H1 (cell line): ENCODE results near the gene ADAMTS9. TPM values are rescaled to one million over a fixed set of nuclear protein-coding genes. Genes with fewer than 3 reads are reported as not detected.

ENCODE experiments used
- CTCF ChIA-PET: fragments of 300-600 bp; sonication (Branson Sonifier 250); formaldehyde crosslinking; loops from one replicate; lab custom pipeline; 2021; ENCODE audit not compliant: partially characterized antibody; lab: Charles Lee
- POLR2A ChIA-PET: fragments of 300-600 bp; sonication (Branson Sonifier 250); formaldehyde crosslinking; loops from one replicate; lab custom pipeline; 2021; ENCODE audit warnings: inconsistent platforms; ENCODE audit not compliant: partially characterized antibody; lab: Charles Lee
- DNase-seq, 2 experiments: peaks; one replicate each; pipeline versions ENCODE4 v3.0.0 to v3.0.0-alpha.2; 2010 to 2022; ENCODE audit warnings: low spot score in 2 of 2, low read depth in 1 of 2, mixed read lengths in 1 of 2
- FAIRE-seq: peaks from 2 replicates; lab custom pipeline; 2011; peaks lifted over from hg19 to GRCh38; lab: Jason Lieb, UNC
- H2AFZ ChIP-seq: 2 replicates; pipeline ENCODE4 v1.8.1; 2012; ENCODE audit warnings: low read length, inconsistent platforms
- H2AK5ac ChIP-seq: 2 replicates; pipeline ENCODE4 v1.6.1; 2013; ENCODE audit warnings: low read depth, low read length
- H2BK120ac ChIP-seq: replicated peaks from 2 replicates; pipeline ENCODE3; 2013; ENCODE audit warnings: low read depth, low read length, inconsistent platforms
- H2BK12ac ChIP-seq: 2 replicates; pipeline ENCODE4 v1.6.1; 2013; ENCODE audit warnings: low read depth, low read length
- H2BK15ac ChIP-seq: 2 replicates; pipeline ENCODE4 v1.6.1; 2013; ENCODE audit warnings: low read length
- H2BK20ac ChIP-seq: 2 replicates; pipeline ENCODE4 v1.6.1; 2013; ENCODE audit warnings: low read length
- H2BK5ac ChIP-seq: 2 replicates; pipeline ENCODE4 v1.6.1; 2013; ENCODE audit warnings: low read depth, low read length
- H3K14ac ChIP-seq: 2 replicates; pipeline ENCODE4 v1.6.1; 2013; ENCODE audit warnings: inconsistent platforms; ENCODE audit not compliant: insufficient read length
- H3K18ac ChIP-seq: 2 replicates; pipeline ENCODE4 v1.6.1; 2013; ENCODE audit warnings: low read length; ENCODE audit errors: extremely low read depth
- H3K23ac ChIP-seq: 2 replicates; pipeline ENCODE4 v1.6.1; 2013; ENCODE audit warnings: inconsistent platforms; ENCODE audit not compliant: insufficient read length
- H3K23me2 ChIP-seq: 2 replicates; pipeline ENCODE4 v1.6.1; 2013; ENCODE audit warnings: low read depth, low read length
- H3K27ac ChIP-seq: 2 replicates; pipeline ENCODE4 v1.6.1; 2011; ENCODE audit warnings: low read depth, low read length, inconsistent platforms
- H3K27me3 ChIP-seq, 4 experiments: replicated peaks in 1 of 4; 1 replicate in 1 of 4; 2 replicates in 3 of 4; pipeline versions ENCODE4 v1.6.1 to v1.8.1; 2011 to 2013; ENCODE audit warnings: low read length in 3 of 4, mild to moderate bottlenecking in 3 of 4, inconsistent platforms in 2 of 4, mixed read lengths in 2 of 4, moderate library complexity in 1 of 4; ENCODE audit not compliant: control insufficient read depth in 3 of 4, insufficient read depth in 3 of 4; ENCODE audit errors: extremely low read depth in 1 of 4
- H3K36me3 ChIP-seq, 4 experiments: 2 replicates each; pipeline versions ENCODE4 v1.6.1 to v1.8.1; 2011 to 2013; ENCODE audit warnings: mild to moderate bottlenecking in 4 of 4, low read length in 3 of 4, moderate library complexity in 2 of 4, control low read depth in 1 of 4, inconsistent platforms in 1 of 4; ENCODE audit not compliant: insufficient read depth in 4 of 4, control insufficient read depth in 2 of 4
- H3K4ac ChIP-seq: replicated peaks from 2 replicates; pipeline ENCODE3; 2013; ENCODE audit warnings: low read length, low read depth, mixed read lengths, inconsistent platforms; ENCODE audit not compliant: insufficient read length
- H3K4me1 ChIP-seq, 4 experiments: replicated peaks in 1 of 4; 1 replicate in 1 of 4; 2 replicates in 3 of 4; pipeline versions ENCODE4 v1.6.1 to v1.8.1; 2011 to 2013; ENCODE audit warnings: low read length in 3 of 4, inconsistent platforms in 2 of 4, mixed read lengths in 1 of 4; ENCODE audit not compliant: insufficient read depth in 4 of 4, control insufficient read depth in 3 of 4
- H3K4me2 ChIP-seq, 2 experiments: 2 replicates each; pipeline versions ENCODE4 v1.6.1 to v1.8.1; 2011 to 2013; ENCODE audit warnings: low read depth in 2 of 2, low read length in 2 of 2, control low read depth in 1 of 2, inconsistent platforms in 1 of 2, mild to moderate bottlenecking in 1 of 2; ENCODE audit not compliant: insufficient read depth in 1 of 2
- H3K4me3 ChIP-seq, 4 experiments: fragments of 200-600, 300-600 bp in 1 of 4; sonication (generic), shearing (Covaris generic), sonication (Bioruptor Twin) in 1 of 4; 2 replicates each; pipeline versions ENCODE4 v1.5.1 to v1.8.1; 2011 to 2016; ENCODE audit warnings: low read length in 4 of 4, low read depth in 3 of 4, control low read depth in 2 of 4, inconsistent platforms in 2 of 4, mild to moderate bottlenecking in 2 of 4, mixed read lengths in 1 of 4, moderate library complexity in 1 of 4; ENCODE audit not compliant: insufficient read depth in 2 of 4; ENCODE audit errors: extremely low read depth in 1 of 4
- H3K56ac ChIP-seq: replicated peaks from 2 replicates; pipeline ENCODE3; 2013; ENCODE audit warnings: low read depth, mild to moderate bottlenecking, mixed read lengths, low read length, inconsistent platforms; ENCODE audit not compliant: insufficient read length
- H3K79me1 ChIP-seq: 2 replicates; pipeline ENCODE4 v1.6.1; 2013; ENCODE audit warnings: low read depth, low read length, control low read depth
- H3K79me2 ChIP-seq, 2 experiments: 2 replicates each; pipeline versions ENCODE4 v1.6.1 to v1.8.1; 2012 to 2013; ENCODE audit warnings: low read length in 2 of 2, mild to moderate bottlenecking in 2 of 2, inconsistent platforms in 1 of 2; ENCODE audit not compliant: insufficient read depth in 2 of 2, control insufficient read depth in 1 of 2
- H3K9ac ChIP-seq, 4 experiments: replicated peaks in 1 of 4; 1 replicate in 1 of 4; 2 replicates in 3 of 4; pipeline versions ENCODE4 v1.6.1 to v1.8.1; 2011 to 2013; ENCODE audit warnings: low read depth in 3 of 4, low read length in 3 of 4, control low read depth in 2 of 4, mild to moderate bottlenecking in 2 of 4, moderate library complexity in 2 of 4, inconsistent platforms in 1 of 4; ENCODE audit errors: extremely low read depth in 1 of 4
- H3K9me3 ChIP-seq, 2 experiments: 2 replicates each; pipeline versions ENCODE4 v1.6.1 to v1.8.1; 2012 to 2013; ENCODE audit warnings: mild to moderate bottlenecking in 2 of 2, moderate library complexity in 2 of 2, control low read depth in 1 of 2, inconsistent platforms in 1 of 2, low read depth in 1 of 2, low read length in 1 of 2, mixed read lengths in 1 of 2; ENCODE audit not compliant: insufficient read depth in 2 of 2
- H4K20me1 ChIP-seq, 2 experiments: replicated peaks in 1 of 2; 2 replicates each; pipeline versions ENCODE3 to v1.8.1; 2011 to 2013; ENCODE audit warnings: inconsistent platforms in 2 of 2, low read length in 2 of 2, mild to moderate bottlenecking in 1 of 2; ENCODE audit not compliant: insufficient read depth in 2 of 2, control insufficient read depth in 1 of 2
- H4K5ac ChIP-seq: 2 replicates; pipeline ENCODE4 v1.6.1; 2013; ENCODE audit warnings: low read length, low read depth, mixed read lengths, inconsistent platforms; ENCODE audit not compliant: insufficient read length
- H4K8ac ChIP-seq: 2 replicates; pipeline ENCODE4 v1.8.0; 2013; ENCODE audit warnings: mild to moderate bottlenecking, moderate library complexity, low read length, inconsistent platforms; ENCODE audit not compliant: insufficient read depth; ENCODE audit errors: extremely low read depth
- H4K91ac ChIP-seq: replicated peaks from 2 replicates; pipeline ENCODE3; 2013; ENCODE audit warnings: low read length, mixed read lengths, inconsistent platforms; ENCODE audit not compliant: insufficient read length
- SP1 ChIP-seq: IDR thresholded peaks from 2 replicates; pipeline ENCODE4 v1.6.1; 2011; ENCODE audit warnings: low read depth, low read length
- WGBS, 2 experiments: shearing (Covaris generic) in 1 of 2; methylation state at CpG; one replicate each; pipeline versions ENCODE4 v1.1.6 to v1.1.7; 2013 to 2015; ENCODE audit warnings: low lambda C conversion rate in 2 of 2, mixed read lengths in 2 of 2, inconsistent platforms in 1 of 2, low coverage in 1 of 2, missing lambda C conversion rate in 1 of 2; ENCODE audit not compliant: insufficient replicate concordance in 2 of 2, insufficient coverage in 1 of 2, insufficient read length in 1 of 2; ENCODE audit errors: extremely low coverage in 1 of 2, missing lambda C conversion rate in 1 of 2; 5-methylcytosine and 5-hydroxymethylcytosine counted together
- polyA plus RNA-seq, 7 experiments: library from polyadenylated mRNA; depleted of rRNA in 3 of 7; stranded (reverse) in 5 of 7; unstranded in 2 of 7; fragments of >200 nt in 5 of 7; fragments of 200-250 nt in 2 of 7; gene quantifications; 1 replicate in 5 of 7; 2 replicates in 1 of 7; 4 replicates in 1 of 7; pipeline versions ENCODE4 v1.2.1 to v1.2.3, GENCODE V29; 2011 to 2013; ENCODE audit warnings: missing spikeins in 2 of 7, mixed read lengths in 2 of 7
- total RNA-seq: library from RNA; stranded (reverse); fragmentation: NEBNext Ultra II Directional; extraction: Animal tissue kit (Norgen Biotek cat#: 25700); gene quantifications from 2 replicates; pipeline ENCODE4 v1.2.1, GENCODE V29; 2021

The ADAMTS9 gene
- total and polyA plus RNA-seq, 2 of the 8 experiments (the other 6 are each of a cell fraction or from before 2014, with no cell fraction given): 0.20 to 0.41 TPM

- no peaks in the 10 kb centered on the region for H3K79me1 ChIP-seq
- no peak overlapping the region for H2BK5ac ChIP-seq
- ChIA-PET POLR2A (no interaction called here), CTCF (interaction anchor here (0.6 to 1.0 kb wide), 4 partner anchors 12 to 404 kb away, joined by 3 to 6 read pairs (median 4); no protein-coding TSS in a partner anchor)
- no peak overlapping the region for H4K91ac ChIP-seq
- no peaks in the 10 kb centered on the region for H3K79me2 ChIP-seq
- no peak overlapping the region for H4K8ac ChIP-seq
- no peak overlapping the region for H4K5ac ChIP-seq
- no peak overlapping the region for H2AK5ac ChIP-seq
- H2BK120ac ChIP-seq: no peak overlapping the region
- H3K18ac ChIP-seq: no peak overlapping the region
- DNase-seq: no peak
- no peaks in the 10 kb centered on the region for H3K36me3 ChIP-seq
- H2BK15ac ChIP-seq: no peak overlapping the region
- no peaks in the 10 kb centered on the region for H4K20me1 ChIP-seq
- no peak overlapping the region for H3K14ac ChIP-seq
- no peak overlapping the region for H3K23ac ChIP-seq
- H2BK20ac ChIP-seq: no peak overlapping the region
- H3K9ac ChIP-seq: no peak overlapping the region
- no peak overlapping the region for H2BK12ac ChIP-seq
- H3K4me1 ChIP-seq: peaks cover 0 to 6% (median 4%) of the 10 kb centered on the region in 4 experiments; a peak in 4 of 7 replicates
- no peak overlapping the region for H3K27ac ChIP-seq
- no peaks in the 10 kb centered on the region for H3K23me2 ChIP-seq
- 72% methylated on average over 3 of the region's 3 CpGs; no CpG with 5 or more reads in 1 of the 2 experiments for WGBS, 2 experiments
- no peak overlapping the region for H3K4me2 ChIP-seq
- no peak overlapping the region for H3K4ac ChIP-seq
- FAIRE-seq: no peak
- H3K4me3 ChIP-seq: no peak overlapping the region
- no peak overlapping the region for H3K56ac ChIP-seq
- no peaks in the 10 kb centered on the region for H3K9me3 ChIP-seq
- H2AFZ ChIP-seq: no peak overlapping the region
- peaks cover 0 to 2% (median 0%) of the 10 kb centered on the region in 4 experiments; a peak in 1 of 7 replicates for H3K27me3 ChIP-seq
- TF ChIP-seq SP1: no peak
Measured at GRCh38 chr3:64638981-64639481, 48.8 kb downstream of the ADAMTS9 start.
